WERI-Rb-1 (cell line): Measurements from ENCODE around the gene STAT6.

Source experiments
- DNase-seq: peaks from one replicate; pipeline ENCODE4 v3.0.0-alpha.2; 2020
- H3K27ac ChIP-seq: fragments of 250-450 bp; sonication (Bioruptor Pico); 2 replicates; pipeline ENCODE4 v1.5.1; 2020; ENCODE audit warnings: mild to moderate bottlenecking, moderate library complexity
- H3K27me3 ChIP-seq: fragments of 250-450 bp; sonication (Bioruptor Pico); 2 replicates; pipeline ENCODE4 v1.5.1; 2021; ENCODE audit warnings: mild to moderate bottlenecking, low read depth, moderate library complexity; ENCODE audit not compliant: insufficient read depth, severe bottlenecking
- H3K36me3 ChIP-seq: fragments of 250-450 bp; sonication (Bioruptor Pico); 2 replicates; pipeline ENCODE4 v1.5.1; 2020; ENCODE audit warnings: mild to moderate bottlenecking, moderate library complexity
- H3K4me3 ChIP-seq: 2 replicates; pipeline ENCODE4 v1.5.1; 2011; ENCODE audit warnings: low read depth, mild to moderate bottlenecking, control low read depth, low read length
- H3K9me3 ChIP-seq: fragments of 250-450 bp; sonication (Bioruptor Pico); 2 replicates; pipeline ENCODE4 v1.5.1; 2021; ENCODE audit warnings: mild to moderate bottlenecking, moderate library complexity; ENCODE audit not compliant: severe bottlenecking
- CTCF ChIP-seq: IDR thresholded peaks from 2 replicates; pipeline ENCODE4 v1.5.1; 2011; ENCODE audit warnings: low read depth, mild to moderate bottlenecking, control low read depth, inconsistent platforms, low read length

Gene STAT6

GRCh38 chr12:57130941-57131340, 19.8 kb upstream of the STAT6 start:
- no peak overlapping the region for H3K27ac ChIP-seq
- no peak for TF ChIP-seq CTCF
- DNase-seq: no peak
- H3K27me3 ChIP-seq: no peaks in the 10 kb centered on the region
- no peak overlapping the region for H3K4me3 ChIP-seq
- H3K9me3 ChIP-seq: no peaks in the 10 kb centered on the region
- H3K36me3 ChIP-seq: no peaks in the 10 kb centered on the region

GRCh38 chr12:57129889-57130288, 18.7 kb upstream of the STAT6 start:
- Histone ChIP-seq H3K4me3 (no peak overlapping the region), H3K27ac (no peak overlapping the region), H3K27me3 (no peaks in the 10 kb centered on the region), H3K9me3 (no peaks in the 10 kb centered on the region), H3K36me3 (no peaks in the 10 kb centered on the region)
- no peak for DNase-seq
- TF ChIP-seq CTCF: no peak

GRCh38 chr12:57129321-57129842, 18.2 kb upstream of the STAT6 start:
- no peaks in the 10 kb centered on the region for H3K27me3 ChIP-seq
- H3K4me3 ChIP-seq: peak overlapping the region; percentile 66
- no peaks in the 10 kb centered on the region for H3K9me3 ChIP-seq
- no peak overlapping the region for H3K27ac ChIP-seq
- DNase-seq: no peak
- no peaks in the 10 kb centered on the region for H3K36me3 ChIP-seq
- TF ChIP-seq CTCF: no peak

GRCh38 chr12:57128519-57129247, 17.5 kb upstream of the STAT6 start:
- no peaks in the 10 kb centered on the region for H3K36me3 ChIP-seq
- no peaks in the 10 kb centered on the region for H3K9me3 ChIP-seq
- no peak overlapping the region for H3K27ac ChIP-seq
- peak overlapping the region; percentile 66 for H3K4me3 ChIP-seq
- DNase-seq: peak; percentile 19
- TF ChIP-seq CTCF: no peak
- H3K27me3 ChIP-seq: no peaks in the 10 kb centered on the region

- Histone ChIP-seq H3K27ac (peak within 1 kb of the TSS; percentile 70), H3K36me3 (no peaks in the 10 kb centered on the region), H3K27me3 (no peaks in the 10 kb centered on the region), H3K9me3 (no peaks in the 10 kb centered on the region), H3K4me3 (peak within 1 kb of the TSS; percentile 66)
- TF ChIP-seq CTCF: no peak
- DNase-seq: peak; percentile 84
Observed at GRCh38 chr12:57127726-57128518, 16.8 kb upstream of the STAT6 start, which contains the start of gene LRP1. LRP1 (plus strand) TSS chr12:57128483; CDS start chr12:57128965, 482 bp downstream.
